ENCODE measurements around the gene DLST. TPM values are rescaled to one million over a fixed set of nuclear protein-coding genes. Genes with fewer than 3 reads are reported as not detected.

Gene DLST
- total and polyA plus RNA-seq, 11 donors: 75.7 to 251 (median 190) TPM

DNA sequence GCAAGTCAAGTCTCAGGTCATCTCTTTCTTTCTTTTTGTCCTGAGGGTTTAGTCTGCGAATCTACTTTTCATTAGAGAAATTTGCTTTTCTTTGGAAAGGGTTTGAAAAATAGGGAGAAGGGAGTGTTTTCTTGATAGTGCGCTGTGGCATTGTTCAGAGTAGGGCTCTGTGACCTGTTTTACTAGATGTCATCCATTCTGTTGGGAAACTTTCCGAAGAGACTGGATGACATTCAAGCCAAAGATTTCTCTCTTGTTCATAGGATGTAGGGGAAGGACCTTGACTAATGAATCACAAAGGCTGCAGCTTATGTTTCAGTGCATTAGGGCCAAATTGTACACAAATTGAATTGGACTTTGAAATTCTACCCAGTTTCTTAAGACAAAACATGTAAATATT, 14.7 kb downstream of the DLST start:
- Histone ChIP-seq H3K4me1 (peaks cover 0 to 26% (median 8%) of the 10 kb centered on the region in 12 donors), H3K27ac (peak overlapping the region in 5 of 12 donors; percentile 1 to 62 (median 22)), H3K36me3 (peaks cover 4 to 100% (median 99%) of the 10 kb centered on the region in 9 donors), H3K27me3 (no peaks in the 10 kb centered on the region), H3K4me3 (no peak overlapping the region), H3K9me3 (no peaks in the 10 kb centered on the region)
- DNase-seq (no peak), ATAC-seq (peak in 1 of 4 donors; percentile 66)
- TF ChIP-seq POLR2A (IDR thresholded peaks at IDR 0.05): no peak
- TF ChIP-seq, protein P1, sequence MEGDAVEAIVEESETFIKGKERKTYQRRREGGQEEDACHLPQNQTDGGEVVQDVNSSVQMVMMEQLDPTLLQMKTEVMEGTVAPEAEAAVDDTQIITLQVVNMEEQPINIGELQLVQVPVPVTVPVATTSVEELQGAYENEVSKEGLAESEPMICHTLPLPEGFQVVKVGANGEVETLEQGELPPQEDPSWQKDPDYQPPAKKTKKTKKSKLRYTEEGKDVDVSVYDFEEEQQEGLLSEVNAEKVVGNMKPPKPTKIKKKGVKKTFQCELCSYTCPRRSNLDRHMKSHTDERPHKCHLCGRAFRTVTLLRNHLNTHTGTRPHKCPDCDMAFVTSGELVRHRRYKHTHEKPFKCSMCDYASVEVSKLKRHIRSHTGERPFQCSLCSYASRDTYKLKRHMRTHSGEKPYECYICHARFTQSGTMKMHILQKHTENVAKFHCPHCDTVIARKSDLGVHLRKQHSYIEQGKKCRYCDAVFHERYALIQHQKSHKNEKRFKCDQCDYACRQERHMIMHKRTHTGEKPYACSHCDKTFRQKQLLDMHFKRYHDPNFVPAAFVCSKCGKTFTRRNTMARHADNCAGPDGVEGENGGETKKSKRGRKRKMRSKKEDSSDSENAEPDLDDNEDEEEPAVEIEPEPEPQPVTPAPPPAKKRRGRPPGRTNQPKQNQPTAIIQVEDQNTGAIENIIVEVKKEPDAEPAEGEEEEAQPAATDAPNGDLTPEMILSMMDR (IDR thresholded peaks at IDR 0.05): no peak
- 81 to 93% (median 86%) methylated on average over 3 of the region's 3 CpGs for WGBS, 4 donors
- intact Hi-C loops (cut with DNase I): no loop called here

- Histone ChIP-seq H3K27ac (peak overlapping the region in 7 of 12 donors; percentile 1 to 62 (median 20)), H3K36me3 (peaks cover 4 to 100% (median 99%) of the 10 kb centered on the region in 9 donors), H3K4me1 (peaks cover 0 to 22% (median 6%) of the 10 kb centered on the region in 12 donors), H3K27me3 (no peaks in the 10 kb centered on the region), H3K9me3 (no peaks in the 10 kb centered on the region), H3K4me3 (no peak overlapping the region)
- intact Hi-C loops (cut with DNase I): no loop called here
- ATAC-seq (peak; percentile 42 to 74 (median 60)), DNase-seq (no peak)
- 44 to 60% (median 47%) methylated on average over 4 of the region's 4 CpGs for WGBS, 4 donors
- TF ChIP-seq POLR2A (IDR thresholded peaks at IDR 0.05): no peak
- TF ChIP-seq, protein P1 (IDR thresholded peaks at IDR 0.05): no peak
Observed at GRCh38 chr14:74897642-74898041, 15.9 kb downstream of the DLST start.

- Histone ChIP-seq H3K4me3 (no peak overlapping the region), H3K27ac (peak overlapping the region in 5 of 12 donors; percentile 7 to 62 (median 20)), H3K9me3 (no peaks in the 10 kb centered on the region), H3K36me3 (peaks cover 6 to 100% (median 99%) of the 10 kb centered on the region in 9 donors), H3K4me1 (peaks cover 0 to 22% (median 6%) of the 10 kb centered on the region in 12 donors), H3K27me3 (no peaks in the 10 kb centered on the region)
- ATAC-seq (no peak), DNase-seq (no peak)
- WGBS, 4 donors: 87 to 97% (median 93%) methylated on average over 2 of the region's 2 CpGs
- TF ChIP-seq, protein P1 (IDR thresholded peaks at IDR 0.05): no peak
- no peak for TF ChIP-seq POLR2A (IDR thresholded peaks at IDR 0.05)
- intact Hi-C loops (cut with DNase I): no loop called here
Observed at GRCh38 chr14:74898083-74898482, 16.4 kb downstream of the DLST start.

DNA sequence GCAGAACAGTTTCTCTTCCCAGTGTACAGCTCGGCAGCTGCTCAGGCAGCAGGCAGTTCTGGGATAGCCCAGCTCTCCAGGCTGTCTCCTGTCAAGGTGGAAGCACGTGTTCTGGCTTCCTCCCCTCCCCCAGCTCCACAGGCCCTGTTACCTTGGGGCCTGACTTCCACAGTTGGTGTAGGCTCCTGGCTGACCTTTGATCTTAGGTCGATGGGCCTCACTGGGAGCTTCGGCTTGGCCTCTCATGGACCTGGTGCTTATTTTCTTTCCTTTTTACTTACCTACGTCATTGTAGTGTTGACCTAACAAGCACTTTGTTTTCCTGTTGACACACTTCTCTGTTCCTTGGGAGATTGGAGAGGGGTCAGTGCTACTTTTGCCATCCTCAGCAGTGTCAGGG, 17.0 kb downstream of the DLST start:
- Histone ChIP-seq H3K27me3 (no peaks in the 10 kb centered on the region), H3K4me1 (peaks cover 0 to 22% (median 6%) of the 10 kb centered on the region in 12 donors), H3K27ac (peak overlapping the region in 4 of 12 donors; percentile 7 to 62 (median 20)), H3K36me3 (peaks cover 6 to 100% (median 97%) of the 10 kb centered on the region in 9 donors), H3K9me3 (no peaks in the 10 kb centered on the region), H3K4me3 (no peak overlapping the region)
- no peak for ATAC-seq
- intact Hi-C loops (cut with DNase I): no loop called here
- no peak for DNase-seq
- WGBS, 4 donors: 70 to 81% (median 79%) methylated on average over 5 of the region's 5 CpGs
- no peak for TF ChIP-seq POLR2A (IDR thresholded peaks at IDR 0.05)
- TF ChIP-seq, protein P1 (IDR thresholded peaks at IDR 0.05): no peak
